ENCODE data around the gene HOXC9. TPM values are rescaled to one million over a fixed set of nuclear protein-coding genes. Genes with fewer than 3 reads are reported as not detected.

Gene HOXC9
- total and polyA plus RNA-seq, 4 donors, result 0.38 to 9.0 (median 2.6) TPM; not detected in 1

DNA sequence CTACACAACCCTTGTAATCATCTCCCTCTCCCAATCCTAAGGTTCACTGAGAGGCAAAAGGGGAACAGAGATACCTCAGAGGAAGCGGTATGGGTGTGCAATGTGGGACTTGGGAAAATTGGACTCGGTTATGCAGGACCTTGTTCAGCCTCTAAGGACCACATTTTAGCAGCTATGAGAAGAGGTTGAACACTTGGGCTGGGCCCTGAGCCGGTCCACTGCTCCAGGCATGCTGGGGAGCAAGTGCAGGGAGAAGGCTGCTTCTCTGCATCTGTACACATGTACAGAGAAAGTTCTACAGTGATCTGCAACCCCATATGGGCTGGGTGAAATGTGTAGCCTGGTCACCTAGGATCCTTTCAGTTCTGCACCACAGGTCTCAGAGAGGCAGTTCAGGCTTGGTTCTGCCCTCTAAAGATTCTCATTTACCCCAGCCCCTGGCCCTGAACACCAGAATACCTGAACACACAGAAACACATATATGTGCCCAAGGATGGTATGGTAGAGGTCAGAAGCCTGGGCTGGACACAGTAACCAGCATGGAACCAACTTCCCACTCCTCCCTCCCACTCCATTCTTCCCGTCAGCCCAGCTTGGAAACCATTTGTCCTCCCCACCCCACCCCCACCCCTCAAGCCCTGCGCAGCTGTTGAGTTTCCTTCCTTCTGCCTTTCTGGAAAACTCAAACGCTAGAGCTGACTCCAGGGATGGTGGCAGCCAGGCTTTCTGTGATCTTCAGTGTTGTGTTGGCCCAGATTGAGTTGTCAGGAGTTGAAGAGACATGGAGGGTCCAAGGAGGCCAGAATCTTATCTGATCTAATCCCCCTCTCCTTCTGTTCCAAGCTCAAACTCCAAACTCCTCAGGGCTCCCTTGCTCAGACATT lies 43.3 kb downstream of the HOXC9 start:
- H3K9me3 ChIP-seq (ENCODE audit: control insufficient read depth, low read length), result no peaks in the 10 kb centered on the region
- intact Hi-C loops (cut with DNase I), result no loop called here
- 71 to 76% methylated on average over 6 of the region's 6 CpGs for WGBS, 2 donors
- no peaks in the 10 kb centered on the region for H3K36me3 ChIP-seq (ENCODE audit: control insufficient read depth in 1 of 2, insufficient read depth in 2 of 2, low read length in 1 of 2)
- no peak overlapping the region for H3K27ac ChIP-seq (ENCODE audit: low read depth in 1 of 2, low read length in 2 of 2)
- no peak for DNase-seq
- no peaks in the 10 kb centered on the region for H3K27me3 ChIP-seq (ENCODE audit: control insufficient read depth in 1 of 2, insufficient read depth in 2 of 2, low read length in 1 of 2)
- no peak overlapping the region for H3K4me3 ChIP-seq (ENCODE audit: low read length in 2 of 2)
- H3K4me1 ChIP-seq (ENCODE audit: control insufficient read depth in 1 of 2, insufficient read depth in 2 of 2, low read length in 2 of 2), result no peaks in the 10 kb centered on the region
- ATAC-seq (ENCODE audit: low FRiP score), result no peak

DNA sequence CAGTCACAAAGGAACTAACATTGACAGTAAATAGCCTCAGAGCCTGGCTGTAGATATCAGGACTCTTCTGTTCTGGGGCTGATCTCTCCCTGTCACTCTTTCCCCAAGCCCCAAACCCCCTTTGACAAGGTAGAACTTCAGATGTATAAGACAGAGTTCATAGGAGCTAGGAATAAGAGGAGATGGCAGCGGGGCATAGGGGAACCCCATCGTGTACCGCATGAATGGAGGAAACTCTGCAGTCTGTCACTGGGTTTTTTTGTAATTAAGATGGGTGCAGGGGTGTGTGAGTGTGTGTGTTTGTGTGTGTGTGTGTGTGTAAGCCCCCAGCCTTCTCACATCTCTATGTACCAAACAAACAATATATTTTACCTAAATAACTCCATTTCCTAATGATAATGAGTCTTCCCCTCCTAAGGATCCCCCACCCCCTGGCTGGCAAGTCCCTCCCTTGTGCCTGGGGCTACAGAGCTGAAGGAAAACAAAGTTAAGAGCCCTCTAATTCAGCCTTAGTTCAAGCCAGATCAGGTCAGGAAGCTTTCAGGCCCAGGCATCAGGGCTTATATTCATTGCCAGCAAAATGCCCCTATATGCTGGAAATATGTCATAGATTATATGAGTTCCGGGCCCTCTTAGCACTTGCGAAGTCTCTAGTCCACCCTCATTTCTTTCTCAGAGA lies 44.6 kb downstream of the HOXC9 start:
- no peaks in the 10 kb centered on the region for H3K27me3 ChIP-seq (ENCODE audit: control insufficient read depth in 1 of 2, insufficient read depth in 2 of 2, low read length in 1 of 2)
- H3K9me3 ChIP-seq (ENCODE audit: control insufficient read depth, low read length), result no peaks in the 10 kb centered on the region
- no peaks in the 10 kb centered on the region for H3K4me1 ChIP-seq (ENCODE audit: control insufficient read depth in 1 of 2, insufficient read depth in 2 of 2, low read length in 2 of 2)
- no peak for ATAC-seq (ENCODE audit: low FRiP score)
- whole genome bisulfite sequencing, 2 donors, result 72 to 82% methylated on average over 5 of the region's 5 CpGs
- no peaks in the 10 kb centered on the region for H3K36me3 ChIP-seq (ENCODE audit: control insufficient read depth in 1 of 2, insufficient read depth in 2 of 2, low read length in 1 of 2)
- intact Hi-C loops (cut with DNase I), result no loop called here
- H3K27ac ChIP-seq (ENCODE audit: low read depth in 1 of 2, low read length in 2 of 2), result no peak overlapping the region
- no peak overlapping the region for H3K4me3 ChIP-seq (ENCODE audit: low read length in 2 of 2)
- DNase-seq, result no peak

DNA sequence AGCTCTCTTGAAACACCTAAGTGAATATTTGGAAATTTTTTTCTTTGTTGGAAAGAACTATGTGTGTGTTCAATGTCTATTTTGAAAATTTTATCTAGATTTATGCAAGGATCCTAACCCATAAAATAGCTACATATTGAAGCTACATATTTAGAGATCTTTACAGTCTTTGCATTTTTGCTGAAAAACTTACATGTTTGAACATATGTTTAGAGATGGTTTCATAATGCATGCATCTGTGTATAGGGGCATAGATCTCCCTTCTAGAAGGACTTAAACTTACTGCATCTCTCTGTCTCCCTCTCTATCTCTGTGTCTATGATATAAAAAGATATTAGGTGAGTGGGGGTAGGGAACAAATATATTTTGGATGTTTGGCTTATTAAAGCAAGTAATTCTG lies 45.4 kb downstream of the HOXC9 start:
- no peak for DNase-seq
- intact Hi-C loops (cut with DNase I), result no loop called here
- Histone ChIP-seq H3K4me1 (ENCODE audit: control insufficient read depth in 1 of 2, insufficient read depth in 2 of 2, low read length in 2 of 2) (no peaks in the 10 kb centered on the region), H3K27ac (ENCODE audit: low read depth in 1 of 2, low read length in 2 of 2) (no peak overlapping the region), H3K9me3 (ENCODE audit: control insufficient read depth, low read length) (no peaks in the 10 kb centered on the region), H3K4me3 (ENCODE audit: low read length in 2 of 2) (no peak overlapping the region), H3K27me3 (ENCODE audit: control insufficient read depth in 1 of 2, insufficient read depth in 2 of 2, low read length in 1 of 2) (no peaks in the 10 kb centered on the region), H3K36me3 (ENCODE audit: control insufficient read depth in 1 of 2, insufficient read depth in 2 of 2, low read length in 1 of 2) (no peaks in the 10 kb centered on the region)
- no peak for ATAC-seq (ENCODE audit: low FRiP score)

DNA sequence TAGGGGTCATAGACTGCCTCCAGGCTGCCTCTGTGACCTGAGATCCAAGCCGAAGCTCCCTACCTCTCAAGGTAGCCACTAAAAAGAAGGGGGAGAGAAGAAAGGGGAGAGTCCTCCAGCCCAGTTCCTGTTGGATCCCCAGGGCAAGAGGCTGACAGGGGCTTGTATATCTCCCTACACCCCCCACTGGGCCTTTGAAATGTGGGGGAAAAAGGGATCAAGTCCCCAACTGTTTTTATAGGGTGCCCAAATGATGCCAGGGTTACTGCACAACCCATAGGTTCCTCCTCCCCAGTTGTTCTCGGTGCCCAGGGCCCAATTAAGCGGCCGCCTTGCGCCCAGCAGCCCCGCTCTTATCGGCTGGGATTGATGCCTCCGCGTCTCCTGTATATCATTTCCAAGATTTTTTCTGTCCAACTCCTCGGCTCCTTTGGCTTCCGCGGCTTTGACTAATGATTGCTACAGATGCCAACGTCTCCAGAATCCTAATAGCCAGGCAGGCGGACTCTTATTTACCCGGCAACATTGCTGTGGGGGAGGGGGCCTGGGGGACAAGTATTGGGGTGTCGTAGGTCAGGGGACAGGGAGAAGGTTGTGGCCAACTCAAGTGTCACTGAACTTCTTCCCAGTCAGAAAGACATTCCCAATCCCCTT lies 46.0 kb downstream of the HOXC9 start:
- Histone ChIP-seq H3K9me3 (ENCODE audit: control insufficient read depth, low read length) (no peaks in the 10 kb centered on the region), H3K36me3 (ENCODE audit: control insufficient read depth in 1 of 2, insufficient read depth in 2 of 2, low read length in 1 of 2) (no peaks in the 10 kb centered on the region), H3K27me3 (ENCODE audit: control insufficient read depth in 1 of 2, insufficient read depth in 2 of 2, low read length in 1 of 2) (no peaks in the 10 kb centered on the region), H3K27ac (ENCODE audit: low read depth in 1 of 2, low read length in 2 of 2) (no peak overlapping the region), H3K4me1 (ENCODE audit: control insufficient read depth in 1 of 2, insufficient read depth in 2 of 2, low read length in 2 of 2) (no peaks in the 10 kb centered on the region), H3K4me3 (ENCODE audit: low read length in 2 of 2) (no peak overlapping the region)
- 63 to 81% methylated on average over 16 of the region's 16 CpGs for WGBS, 2 donors
- no peak for DNase-seq
- intact Hi-C loops (cut with DNase I), result no loop called here
- ATAC-seq (ENCODE audit: low FRiP score), result no peak

- Histone ChIP-seq H3K4me3 (ENCODE audit: low read length in 2 of 2) (no peak overlapping the region), H3K36me3 (ENCODE audit: control insufficient read depth in 1 of 2, insufficient read depth in 2 of 2, low read length in 1 of 2) (no peaks in the 10 kb centered on the region), H3K27ac (ENCODE audit: low read depth in 1 of 2, low read length in 2 of 2) (no peak overlapping the region), H3K27me3 (ENCODE audit: control insufficient read depth in 1 of 2, insufficient read depth in 2 of 2, low read length in 1 of 2) (no peaks in the 10 kb centered on the region), H3K9me3 (ENCODE audit: control insufficient read depth, low read length) (no peaks in the 10 kb centered on the region), H3K4me1 (ENCODE audit: control insufficient read depth in 1 of 2, insufficient read depth in 2 of 2, low read length in 2 of 2) (no peaks in the 10 kb centered on the region)
- intact Hi-C loops (cut with DNase I), result no loop called here
- WGBS, 2 donors, result 61 to 72% methylated on average over 27 of the region's 27 CpGs
- DNase-seq (no peak), ATAC-seq (ENCODE audit: low FRiP score) (no peak)
Measured at GRCh38 chr12:54046809-54047159, 46.8 kb downstream of the HOXC9 start.

DNA sequence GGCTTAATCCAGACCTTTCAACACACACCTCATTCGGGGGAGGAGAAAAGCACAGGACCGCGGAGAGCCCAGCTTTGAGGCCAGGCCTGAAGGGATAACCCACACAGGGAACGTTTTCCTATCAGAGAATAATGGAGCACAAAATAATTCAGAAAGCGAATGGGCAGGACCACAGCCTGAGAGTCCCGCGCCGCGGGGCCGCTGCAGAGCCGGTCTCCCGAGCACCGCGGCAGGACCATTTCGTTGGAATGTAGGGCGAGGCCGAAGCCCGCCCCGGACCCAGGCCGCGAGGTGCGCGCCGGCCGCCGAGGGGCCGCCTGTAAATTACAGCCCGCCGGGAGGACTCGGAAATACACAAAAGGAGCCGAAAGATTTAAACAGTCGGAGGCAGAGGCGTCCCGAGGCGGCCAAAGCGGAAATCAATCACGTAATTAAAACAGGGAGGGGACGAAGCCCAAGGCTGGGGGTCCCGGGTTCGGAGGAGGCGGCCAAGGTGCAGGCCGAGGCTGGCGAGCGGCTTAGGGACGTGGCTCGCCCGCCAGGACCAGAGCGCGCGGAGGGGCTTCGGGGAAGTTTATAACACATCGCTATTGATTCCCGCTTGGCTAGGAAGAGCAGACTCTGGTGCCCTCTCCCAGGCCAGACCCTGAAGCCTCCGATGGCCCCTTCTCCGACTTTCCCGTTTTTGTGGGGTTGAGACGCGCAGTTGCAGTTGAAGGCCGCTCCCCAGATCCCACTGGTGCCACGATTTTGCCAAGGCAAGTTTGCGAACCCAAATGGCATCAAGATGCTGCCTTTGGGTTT lies 47.4 kb downstream of the HOXC9 start:
- no peaks in the 10 kb centered on the region for H3K4me1 ChIP-seq (ENCODE audit: control insufficient read depth in 1 of 2, insufficient read depth in 2 of 2, low read length in 2 of 2)
- no peak for ATAC-seq (ENCODE audit: low FRiP score)
- no peaks in the 10 kb centered on the region for H3K36me3 ChIP-seq (ENCODE audit: control insufficient read depth in 1 of 2, insufficient read depth in 2 of 2, low read length in 1 of 2)
- intact Hi-C loops (cut with DNase I), result no loop called here
- no peak overlapping the region for H3K27ac ChIP-seq (ENCODE audit: low read depth in 1 of 2, low read length in 2 of 2)
- DNase-seq, result no peak
- WGBS, 2 donors, result 51 to 62% methylated on average over 61 of the region's 61 CpGs
- H3K27me3 ChIP-seq (ENCODE audit: control insufficient read depth in 1 of 2, insufficient read depth in 2 of 2, low read length in 1 of 2), result no peaks in the 10 kb centered on the region
- H3K4me3 ChIP-seq (ENCODE audit: low read length in 2 of 2), result no peak overlapping the region
- H3K9me3 ChIP-seq (ENCODE audit: control insufficient read depth, low read length), result no peaks in the 10 kb centered on the region

GRCh38 chr12:54047964-54048303 lies 48.0 kb downstream of the HOXC9 start:
- WGBS, 2 donors, result 71 to 98% methylated on average over 8 of the region's 8 CpGs
- H3K4me3 ChIP-seq (ENCODE audit: low read length in 2 of 2), result no peak overlapping the region
- no peaks in the 10 kb centered on the region for H3K36me3 ChIP-seq (ENCODE audit: control insufficient read depth in 1 of 2, insufficient read depth in 2 of 2, low read length in 1 of 2)
- H3K4me1 ChIP-seq (ENCODE audit: control insufficient read depth in 1 of 2, insufficient read depth in 2 of 2, low read length in 2 of 2), result no peaks in the 10 kb centered on the region
- H3K27me3 ChIP-seq (ENCODE audit: control insufficient read depth in 1 of 2, insufficient read depth in 2 of 2, low read length in 1 of 2), result no peaks in the 10 kb centered on the region
- ATAC-seq (ENCODE audit: low FRiP score), result no peak
- DNase-seq, result no peak
- intact Hi-C loops (cut with DNase I), result no loop called here
- H3K9me3 ChIP-seq (ENCODE audit: control insufficient read depth, low read length), result no peaks in the 10 kb centered on the region
- no peak overlapping the region for H3K27ac ChIP-seq (ENCODE audit: low read depth in 1 of 2, low read length in 2 of 2)

DNA sequence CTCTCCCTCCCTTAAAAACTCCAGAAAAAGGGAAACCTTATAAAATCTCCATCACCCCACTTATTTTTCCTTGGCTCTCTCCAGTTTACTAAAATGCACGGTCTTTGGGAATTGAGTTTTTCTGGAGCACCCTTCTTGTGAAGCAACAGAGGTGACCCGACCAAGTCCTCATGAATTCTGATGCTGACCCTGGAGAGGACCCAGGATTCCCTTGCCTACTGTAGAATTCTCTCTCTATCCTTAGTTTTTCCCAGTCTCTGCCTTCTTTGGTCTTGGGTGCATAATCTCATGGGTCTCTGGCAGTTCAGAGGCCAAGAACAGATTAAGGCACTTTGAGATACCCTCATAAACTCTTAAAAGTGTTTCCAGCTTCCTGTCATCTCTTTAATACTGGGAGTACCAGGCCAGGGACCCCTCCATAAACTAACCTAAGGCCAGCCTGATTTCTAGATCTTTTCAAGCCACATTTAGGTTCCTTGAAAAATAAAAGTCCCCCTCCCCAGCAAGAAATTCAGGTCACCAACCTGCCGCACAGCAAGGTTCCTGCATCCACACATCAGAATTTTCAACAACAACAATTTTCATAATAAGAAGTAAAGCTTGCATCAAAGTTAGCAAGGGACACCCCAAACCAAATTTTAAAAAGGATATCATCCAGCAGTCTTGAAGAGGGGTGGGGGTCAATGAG lies 48.6 kb downstream of the HOXC9 start:
- Histone ChIP-seq H3K9me3 (ENCODE audit: control insufficient read depth, low read length) (no peaks in the 10 kb centered on the region), H3K27me3 (ENCODE audit: control insufficient read depth in 1 of 2, insufficient read depth in 2 of 2, low read length in 1 of 2) (no peaks in the 10 kb centered on the region), H3K36me3 (ENCODE audit: control insufficient read depth in 1 of 2, insufficient read depth in 2 of 2, low read length in 1 of 2) (no peaks in the 10 kb centered on the region), H3K27ac (ENCODE audit: low read depth in 1 of 2, low read length in 2 of 2) (no peak overlapping the region), H3K4me1 (ENCODE audit: control insufficient read depth in 1 of 2, insufficient read depth in 2 of 2, low read length in 2 of 2) (no peaks in the 10 kb centered on the region), H3K4me3 (ENCODE audit: low read length in 2 of 2) (no peak overlapping the region)
- no peak for ATAC-seq (ENCODE audit: low FRiP score)
- 70 to 96% methylated on average over 3 of the region's 3 CpGs for WGBS, 2 donors
- intact Hi-C loops (cut with DNase I), result no loop called here
- no peak for DNase-seq

Measured in aorta (tissue), 5 donors.